ENCODE data around the gene ENTR1.

Gene ENTR1

DNA sequence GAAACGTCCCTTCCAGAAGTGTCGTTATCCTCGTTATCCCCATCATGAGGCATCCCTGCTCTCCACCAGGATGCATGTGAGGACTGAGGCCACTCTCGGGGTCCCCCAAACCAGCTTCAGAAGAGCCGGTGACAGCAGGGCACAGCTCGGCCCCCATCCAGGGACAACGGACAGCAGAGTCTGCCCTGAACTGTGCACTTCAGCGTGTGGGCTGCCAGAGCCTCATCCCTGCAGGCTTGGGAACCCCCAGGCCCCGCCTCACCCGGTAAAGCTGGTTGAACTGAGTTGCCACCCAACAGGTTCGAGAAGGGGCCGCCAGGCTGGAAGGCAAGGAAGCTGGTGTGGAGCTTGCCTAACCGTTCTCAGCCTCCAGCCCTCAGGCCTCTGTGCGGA lies 36.2 kb downstream of the ENTR1 start:
- no peak overlapping the region for H2BK120ac ChIP-seq (ENCODE audit: low read depth, low read length)

DNA sequence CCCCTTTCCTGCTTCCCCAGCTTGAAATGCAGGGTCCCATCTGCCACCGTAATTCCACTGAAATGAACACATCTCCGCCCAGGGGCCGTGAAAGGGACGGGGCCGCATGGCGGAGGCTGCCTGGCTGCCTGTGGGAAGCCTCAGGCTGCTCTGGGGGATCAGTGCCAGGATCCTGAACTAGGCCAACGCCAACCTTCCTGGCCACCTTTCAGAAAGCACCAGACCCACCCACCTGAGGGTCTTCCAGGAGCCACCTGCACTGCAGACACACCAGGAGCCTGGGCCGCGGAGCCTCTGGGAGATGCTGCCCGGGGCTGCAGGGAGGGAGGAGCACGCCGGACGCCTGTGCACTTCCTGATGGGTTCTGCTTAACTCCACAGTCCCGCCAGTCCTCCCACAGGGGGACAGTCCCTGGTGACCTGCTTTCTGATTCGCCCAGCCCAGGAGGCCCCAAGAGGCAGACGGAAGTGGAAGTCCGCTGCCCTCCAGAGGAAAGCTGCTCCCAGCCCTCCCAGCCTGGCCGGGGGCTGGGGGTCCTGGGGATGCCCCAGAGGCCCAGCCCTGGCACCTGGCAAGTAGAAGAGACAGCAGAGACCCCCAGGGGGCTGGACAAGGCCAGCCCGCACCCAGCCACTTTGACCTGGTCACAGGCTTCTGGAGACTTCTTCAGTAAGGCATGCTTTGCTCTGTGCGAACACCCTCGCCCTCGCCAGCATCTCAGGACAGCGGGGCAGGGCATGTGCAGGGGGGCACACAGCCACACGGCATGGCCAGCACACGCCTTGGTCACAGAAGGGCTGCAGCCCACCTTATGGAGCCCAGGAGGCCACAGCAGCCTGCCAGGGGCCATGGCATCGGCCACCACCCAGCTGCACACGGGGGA lies 36.9 kb downstream of the ENTR1 start, which contains the start of gene CARD9:
Gene CARD9, minus strand, starts transcription at position 370 of the 883 bp plus-strand sequence. CDS start 1,591 bp downstream, outside the sequence.
- Histone ChIP-seq H3K14ac (ENCODE audit: low read length in 2 of 2) (peak within 1 kb of the TSS in 1 of 2 experiments; percentile 76), H2BK12ac (ENCODE audit: low read length in 2 of 2) (peak within 1 kb of the TSS; percentile 65 to 69), H3K4me1 (ENCODE audit: control insufficient read depth, insufficient read depth, low read depth, low read length) (peaks cover 37% of the 10 kb centered on the region), H3K27me3 (ENCODE audit: control insufficient read depth in 1 of 2, insufficient read depth in 1 of 2, low read length in 2 of 2) (no peaks in the 10 kb centered on the region), H4K8ac (ENCODE audit: low read length) (peak within 1 kb of the TSS; percentile 93), H3K18ac (ENCODE audit: low read depth in 1 of 2, low read length in 2 of 2) (peak within 1 kb of the TSS; percentile 72 to 90), H3K36me3 (ENCODE audit: control insufficient read depth in 1 of 2, insufficient read depth in 2 of 2, low read depth in 1 of 2, low read length in 2 of 2) (peaks cover 34 to 64% of the 10 kb centered on the region in 2 experiments), H3K9ac (ENCODE audit: low read length) (peak within 1 kb of the TSS; percentile 53), H3K9me3 (ENCODE audit: control insufficient read depth, low read length) (no peaks in the 10 kb centered on the region), H4K91ac (ENCODE audit: low read length) (peak within 1 kb of the TSS; percentile 77), H2BK5ac (ENCODE audit: low read depth, low read length, poor library complexity, severe bottlenecking) (no peak within 1 kb of the TSS), H2AFZ (ENCODE audit: low read depth, low read length) (peak within 1 kb of the TSS; percentile 67), H2BK15ac (ENCODE audit: low read depth, poor library complexity, severe bottlenecking) (peak within 1 kb of the TSS; percentile 78), H3K79me1 (replicated peaks; ENCODE audit: low read length, poor library complexity, severe bottlenecking) (peaks cover 3% of the 10 kb centered on the region), H3K4me2 (ENCODE audit: low read length, poor library complexity, severe bottlenecking) (no peak within 1 kb of the TSS), H3K27ac (ENCODE audit: low read length, poor library complexity, severe bottlenecking) (peak within 1 kb of the TSS; percentile 61), H3K4me3 (ENCODE audit: insufficient read depth in 1 of 2, low read depth in 1 of 2, low read length in 2 of 2) (peak within 1 kb of the TSS in 1 of 2 experiments; percentile 33), H3K4ac (ENCODE audit: low read depth in 1 of 2, low read length in 2 of 2) (peak within 1 kb of the TSS; percentile 5 to 38), H3K23ac (ENCODE audit: low read length in 2 of 2) (no peak within 1 kb of the TSS), H2BK120ac (ENCODE audit: low read depth, low read length) (no peak within 1 kb of the TSS), H2AK5ac (ENCODE audit: low read length, severe bottlenecking) (peak within 1 kb of the TSS; percentile 63)
- WGBS = 89% methylated on average over 27 of the region's 27 CpGs
- DNase-seq = no peak

More for the DNA sequence above, 36.2 kb downstream of the ENTR1 start:
- Histone ChIP-seq H3K27ac (ENCODE audit: low read length, poor library complexity, severe bottlenecking) (no peak overlapping the region), H4K8ac (ENCODE audit: low read length) (peak overlapping the region; percentile 45), H3K4me3 (ENCODE audit: insufficient read depth in 1 of 2, low read depth in 1 of 2, low read length in 2 of 2) (no peak overlapping the region), H4K91ac (ENCODE audit: low read length) (no peak overlapping the region), H3K4me1 (ENCODE audit: control insufficient read depth, insufficient read depth, low read depth, low read length) (peaks cover 37% of the 10 kb centered on the region), H3K14ac (ENCODE audit: low read length in 2 of 2) (no peak overlapping the region), H2BK15ac (ENCODE audit: low read depth, poor library complexity, severe bottlenecking) (no peak overlapping the region), H3K9me3 (ENCODE audit: control insufficient read depth, low read length) (no peaks in the 10 kb centered on the region), H2BK12ac (ENCODE audit: low read length in 2 of 2) (no peak overlapping the region), H3K4me2 (ENCODE audit: low read length, poor library complexity, severe bottlenecking) (no peak overlapping the region), H2AK5ac (ENCODE audit: low read length, severe bottlenecking) (no peak overlapping the region), H3K4ac (ENCODE audit: low read depth in 1 of 2, low read length in 2 of 2) (no peak overlapping the region), H3K9ac (ENCODE audit: low read length) (no peak overlapping the region), H2AFZ (ENCODE audit: low read depth, low read length) (no peak overlapping the region), H3K27me3 (ENCODE audit: control insufficient read depth in 1 of 2, insufficient read depth in 1 of 2, low read length in 2 of 2) (no peaks in the 10 kb centered on the region), H3K36me3 (ENCODE audit: control insufficient read depth in 1 of 2, insufficient read depth in 2 of 2, low read depth in 1 of 2, low read length in 2 of 2) (peaks cover 38 to 70% of the 10 kb centered on the region in 2 experiments), H3K79me1 (replicated peaks; ENCODE audit: low read length, poor library complexity, severe bottlenecking) (peaks cover 3% of the 10 kb centered on the region), H2BK5ac (ENCODE audit: low read depth, low read length, poor library complexity, severe bottlenecking) (no peak overlapping the region), H3K23ac (ENCODE audit: low read length in 2 of 2) (no peak overlapping the region), H3K18ac (ENCODE audit: low read depth in 1 of 2, low read length in 2 of 2) (no peak overlapping the region)
- WGBS = 93% methylated on average over 14 of the region's 14 CpGs
- no peak for DNase-seq

- Histone ChIP-seq H3K4ac (ENCODE audit: low read depth in 1 of 2, low read length in 2 of 2) (peak overlapping the region; percentile 5 to 70), H3K9me3 (ENCODE audit: control insufficient read depth, low read length) (no peaks in the 10 kb centered on the region)
- 50% methylated on average over 21 of the region's 21 CpGs for WGBS
Observed at GRCh38 chr9:136372561-136373299, 37.7 kb downstream of the ENTR1 start.

More at GRCh38 chr9:136372561-136373299, 37.7 kb downstream of the ENTR1 start:
- Histone ChIP-seq H3K14ac (ENCODE audit: low read length in 2 of 2) (peak overlapping the region in 1 of 2 experiments; percentile 76), H2AFZ (ENCODE audit: low read depth, low read length) (peak overlapping the region; percentile 67), H3K27me3 (ENCODE audit: control insufficient read depth in 1 of 2, insufficient read depth in 1 of 2, low read length in 2 of 2) (no peaks in the 10 kb centered on the region), H2BK5ac (ENCODE audit: low read depth, low read length, poor library complexity, severe bottlenecking) (no peak overlapping the region), H3K18ac (ENCODE audit: low read depth in 1 of 2, low read length in 2 of 2) (peak overlapping the region; percentile 85 to 90), H3K79me1 (replicated peaks; ENCODE audit: low read length, poor library complexity, severe bottlenecking) (peaks cover 3% of the 10 kb centered on the region), H3K9ac (ENCODE audit: low read length) (peak overlapping the region; percentile 53), H4K8ac (ENCODE audit: low read length) (peak overlapping the region; percentile 93), H4K91ac (ENCODE audit: low read length) (peak overlapping the region; percentile 79), H3K23ac (ENCODE audit: low read length in 2 of 2) (no peak overlapping the region), H2BK12ac (ENCODE audit: low read length in 2 of 2) (peak overlapping the region; percentile 65 to 69), H2BK15ac (ENCODE audit: low read depth, poor library complexity, severe bottlenecking) (peak overlapping the region; percentile 78), H3K4me2 (ENCODE audit: low read length, poor library complexity, severe bottlenecking) (peak overlapping the region; percentile 0), H3K27ac (ENCODE audit: low read length, poor library complexity, severe bottlenecking) (peak overlapping the region; percentile 61), H3K36me3 (ENCODE audit: control insufficient read depth in 1 of 2, insufficient read depth in 2 of 2, low read depth in 1 of 2, low read length in 2 of 2) (peaks cover 26 to 56% of the 10 kb centered on the region in 2 experiments), H2BK120ac (ENCODE audit: low read depth, low read length) (no peak overlapping the region), H2AK5ac (ENCODE audit: low read length, severe bottlenecking) (peak overlapping the region; percentile 63), H3K4me3 (ENCODE audit: insufficient read depth in 1 of 2, low read depth in 1 of 2, low read length in 2 of 2) (peak overlapping the region in 1 of 2 experiments; percentile 33), H3K4me1 (ENCODE audit: control insufficient read depth, insufficient read depth, low read depth, low read length) (peaks cover 39% of the 10 kb centered on the region)
- DNase-seq = peak; percentile 83
